ENCODE results near the gene ZNF497.
"Not testable (repeated sequence)": the region's sequence is repeated elsewhere in the genome, so short reads cannot be mapped to it uniquely, and the experiment has no call there.

ZNF497 gene

GRCh38 chr19:58348080-58348479, 14.5 kb downstream of the ZNF497 start:
- DNase-seq (ENCODE audit: low spot score): not testable (repeated sequence)

- peak; percentile 69 for DNase-seq (ENCODE audit: low spot score)
Observed at GRCh38 chr19:58346961-58347929, 15.3 kb downstream of the ZNF497 start.

DNA sequence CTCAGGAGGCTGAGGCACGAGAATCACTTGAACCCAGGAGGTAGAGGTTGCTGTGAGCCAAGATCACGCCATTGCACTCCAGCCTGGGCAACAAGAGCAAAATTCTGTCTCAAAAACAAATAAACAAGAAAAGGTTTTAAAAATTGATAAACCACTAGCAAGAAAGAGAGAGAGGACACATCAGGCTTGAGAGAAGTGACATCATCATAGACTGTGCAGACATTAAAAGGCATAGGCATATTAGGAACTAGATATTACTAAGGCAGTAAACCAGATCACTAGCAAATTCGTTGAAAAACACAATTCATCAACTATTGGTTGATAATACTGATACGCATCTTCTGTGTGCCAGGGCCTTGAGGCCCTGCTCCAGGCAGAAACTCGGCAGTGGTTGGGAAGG, 17.0 kb downstream of the ZNF497 start:
- no peak for DNase-seq (ENCODE audit: low spot score)

- no peak for DNase-seq (ENCODE audit: low spot score)
Observed at GRCh38 chr19:58338825-58339558, 23.6 kb downstream of the ZNF497 start.

GRCh38 chr19:58338336-58338735, 24.2 kb downstream of the ZNF497 start:
- DNase-seq (ENCODE audit: low spot score): no peak

DNA sequence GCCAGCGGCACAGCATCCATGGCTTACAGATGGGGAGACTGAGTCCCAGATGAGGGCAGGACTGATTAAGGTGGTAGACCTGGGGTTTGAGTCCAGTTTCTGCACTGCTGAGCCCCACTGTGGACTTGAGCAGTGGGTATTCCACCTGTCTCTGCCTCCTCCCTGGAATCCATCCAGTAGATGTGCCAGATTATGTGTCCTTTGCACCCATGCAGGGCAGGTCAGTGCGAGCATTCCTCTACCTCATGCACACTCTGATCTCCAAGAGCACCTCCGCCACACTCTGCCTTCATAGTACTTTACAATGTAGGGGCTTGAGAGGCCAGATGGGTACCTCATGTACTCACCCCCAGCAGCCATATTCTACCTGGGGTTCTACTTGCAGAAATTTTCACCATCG, 25.7 kb downstream of the ZNF497 start:
- DNase-seq (ENCODE audit: low spot score): no peak

DNA sequence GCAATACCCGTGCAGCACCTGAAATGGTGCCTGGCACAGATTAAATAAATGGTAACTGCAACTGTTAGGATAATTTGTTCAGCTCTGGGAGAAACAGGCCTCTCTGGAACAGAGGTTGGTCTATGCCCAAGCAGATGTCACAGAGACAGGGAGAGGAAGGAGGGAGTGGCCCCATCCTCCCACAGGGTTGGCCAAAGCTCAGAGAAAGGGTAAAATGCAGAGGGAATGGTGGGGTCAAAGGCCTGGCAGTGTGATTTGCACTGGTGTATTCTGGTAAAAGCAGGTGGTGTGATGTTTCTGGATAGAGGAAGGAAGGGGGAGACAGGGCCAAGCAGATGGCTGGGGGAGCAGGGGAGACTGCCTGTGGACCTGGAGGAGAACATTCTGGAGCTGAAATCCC, 26.3 kb downstream of the ZNF497 start:
- no peak for DNase-seq (ENCODE audit: low spot score)

DNA sequence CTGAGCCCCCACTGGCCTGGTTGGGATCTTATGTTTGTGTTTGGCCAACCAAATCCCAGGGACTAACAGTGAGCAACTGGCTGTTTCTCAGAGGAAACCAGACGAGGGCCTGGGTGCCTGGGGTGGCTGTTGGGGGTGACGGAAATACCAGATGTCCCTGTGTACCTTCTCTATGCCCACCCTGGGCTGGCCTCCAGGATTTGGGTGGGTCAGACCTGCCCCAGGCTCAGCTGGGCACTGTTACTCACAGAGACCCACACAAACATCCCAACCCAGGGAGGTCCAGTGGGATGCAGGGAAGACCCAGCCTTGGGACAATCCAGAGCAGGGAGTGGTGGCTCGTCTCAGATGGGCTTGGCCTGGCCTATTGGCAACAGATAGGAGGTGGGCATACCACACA, 26.9 kb downstream of the ZNF497 start:
- DNase-seq (ENCODE audit: low spot score): no peak

DNA sequence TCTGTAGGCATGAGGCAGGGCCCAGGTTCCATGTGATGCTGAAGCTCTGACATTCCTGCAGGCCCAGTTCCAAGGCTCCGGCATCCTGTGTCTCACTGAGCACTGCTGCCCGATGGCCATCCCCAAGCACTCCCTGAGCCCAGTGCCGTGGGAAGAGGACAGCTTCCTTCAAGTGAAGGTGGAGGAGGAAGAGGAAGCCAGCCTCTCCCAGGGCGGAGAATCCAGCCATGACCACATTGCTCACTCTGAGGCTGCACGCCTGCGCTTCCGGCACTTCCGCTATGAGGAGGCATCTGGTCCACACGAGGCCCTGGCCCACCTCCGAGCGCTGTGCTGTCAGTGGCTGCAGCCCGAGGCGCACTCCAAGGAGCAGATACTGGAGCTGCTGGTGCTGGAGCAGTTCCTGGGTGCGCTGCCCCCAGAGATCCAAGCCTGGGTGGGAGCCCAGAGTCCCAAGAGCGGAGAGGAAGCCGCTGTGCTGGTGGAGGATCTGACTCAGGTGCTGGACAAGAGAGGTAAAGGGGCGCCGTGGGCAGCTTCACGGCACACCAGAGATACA, 27.8 kb downstream of the ZNF497 start:
- DNase-seq (ENCODE audit: low spot score): no peak

GRCh38 chr19:58332697-58333096, 29.9 kb downstream of the ZNF497 start:
- DNase-seq (ENCODE audit: low spot score): no peak

DNA sequence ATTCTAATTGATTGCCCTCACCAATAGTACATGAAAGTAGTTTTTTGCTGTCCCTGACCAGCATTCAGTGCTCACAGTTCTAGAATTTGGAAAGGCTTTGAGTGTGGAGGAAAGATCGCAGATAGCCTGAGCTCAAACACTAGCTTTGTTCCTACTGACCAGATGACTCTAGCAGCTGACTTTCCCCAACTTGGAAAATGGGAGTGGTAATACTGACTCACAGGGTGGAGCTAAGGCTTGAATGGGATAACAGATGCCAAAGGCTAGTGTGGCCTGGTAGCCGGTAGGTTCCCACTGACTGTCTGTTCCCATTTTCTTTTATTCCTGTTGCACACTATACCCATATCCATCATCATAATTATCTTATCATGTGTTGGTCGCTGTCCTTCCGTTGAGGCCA, 32.1 kb downstream of the ZNF497 start:
- peak; percentile 98 for DNase-seq (ENCODE audit: low spot score)

DNA sequence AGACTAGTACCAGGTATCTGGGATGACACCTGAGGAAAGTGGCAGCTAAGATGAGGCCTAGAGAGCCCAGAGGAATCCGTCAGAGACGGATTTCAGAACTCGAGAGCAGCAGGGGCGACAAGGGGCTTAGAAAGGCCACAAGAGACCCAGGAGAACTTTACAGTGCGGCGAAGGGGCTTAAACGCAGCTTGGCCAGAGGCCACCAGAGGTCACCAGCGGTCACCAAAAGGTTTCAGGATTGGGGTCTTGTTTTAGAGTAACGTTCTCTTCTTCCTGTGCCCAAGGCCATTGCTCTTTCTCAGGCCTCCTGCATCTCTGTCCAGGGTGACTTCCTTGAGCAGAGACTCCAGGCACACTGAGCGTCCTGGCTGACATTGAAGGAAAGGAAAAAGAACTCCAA, 33.6 kb downstream of the ZNF497 start:
- no peak for DNase-seq (ENCODE audit: low spot score)

- peak; percentile 97 for DNase-seq (ENCODE audit: low spot score)
Observed at GRCh38 chr19:58326914-58327726, 35.4 kb downstream of the ZNF497 start, which contains the start of gene ZSCAN22. Gene ZSCAN22, plus strand, starts transcription at chr19:58326994. Its CDS starts 7,809 bp downstream, at chr19:58334803.

DNA sequence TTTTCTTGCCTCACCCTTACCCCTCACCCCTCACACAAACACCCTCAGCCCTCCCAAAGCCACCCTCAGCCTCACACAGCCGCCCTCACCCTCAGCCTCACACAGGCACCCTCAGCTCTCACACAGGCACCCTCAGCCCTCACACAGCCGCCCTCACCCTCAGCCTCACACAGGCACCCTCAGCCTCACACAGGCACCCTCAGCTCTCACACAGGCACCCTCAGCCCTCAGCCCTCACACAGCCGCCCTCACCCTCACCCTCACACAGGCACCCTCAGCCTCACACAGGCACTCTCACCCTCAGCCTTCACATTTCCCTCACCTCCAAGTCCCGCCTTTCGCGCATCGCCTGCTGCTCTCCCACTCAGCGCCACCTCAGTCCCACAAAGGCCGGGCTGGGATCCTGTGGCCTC, 36.0 kb downstream of the ZNF497 start:
- DNase-seq (ENCODE audit: low spot score): no peak

DNA sequence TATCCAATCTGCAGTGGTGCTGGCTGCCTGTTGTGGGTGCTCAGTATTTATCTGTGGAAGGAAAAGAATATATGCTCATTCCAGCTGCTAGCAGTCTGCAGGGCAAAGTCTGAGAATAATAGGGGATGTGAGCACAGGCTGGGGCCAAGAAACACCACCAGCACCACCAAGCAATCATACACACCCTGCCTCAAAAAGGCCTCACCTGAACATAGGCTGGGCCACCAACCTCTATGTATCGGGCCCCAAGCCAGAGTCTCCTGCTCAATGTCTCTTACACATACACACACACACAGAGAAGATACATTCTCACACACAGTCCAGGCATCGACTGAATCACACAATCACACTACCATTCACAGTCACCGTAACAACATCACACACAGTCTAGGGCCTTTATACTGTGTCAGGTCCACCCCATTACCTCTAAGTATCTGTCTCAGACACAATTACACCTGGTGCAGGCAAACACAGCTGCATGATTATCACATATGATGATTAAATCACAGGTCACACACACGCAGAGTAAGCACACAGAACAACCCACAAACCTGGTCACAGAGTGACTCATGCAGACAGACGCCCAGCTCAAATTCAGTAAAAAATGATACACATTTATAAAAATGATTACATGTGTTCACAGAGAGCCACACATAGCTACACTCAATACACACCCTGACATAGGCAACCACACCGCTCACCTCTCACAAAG, 37.1 kb downstream of the ZNF497 start:
- DNase-seq (ENCODE audit: low spot score): no peak

- no peak for DNase-seq (ENCODE audit: low spot score)
Observed at GRCh38 chr19:58319241-58319640, 43.3 kb downstream of the ZNF497 start.

DNA sequence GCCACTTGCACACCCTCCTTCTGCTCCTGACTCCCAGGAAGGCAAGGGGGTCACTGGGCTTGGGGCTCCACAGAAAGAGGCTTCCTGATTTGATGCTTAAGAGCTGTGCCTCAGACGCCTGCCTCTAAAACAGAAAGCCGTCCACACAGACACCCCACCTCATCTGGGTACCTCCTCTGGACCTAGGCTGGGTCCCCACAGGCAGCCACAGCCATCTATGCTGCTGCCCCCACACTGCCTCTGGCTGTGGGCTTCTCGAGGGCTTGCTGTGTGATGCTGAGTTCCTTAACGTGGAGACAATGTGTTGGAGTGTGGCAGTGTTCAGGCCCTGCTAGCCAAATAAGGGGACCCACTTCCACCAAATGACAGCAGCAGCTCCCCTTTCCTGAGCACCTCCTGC, 44.3 kb downstream of the ZNF497 start:
- DNase-seq (ENCODE audit: low spot score): no peak

GRCh38 chr19:58317476-58318072, 45.0 kb downstream of the ZNF497 start:
- DNase-seq (ENCODE audit: low spot score): no peak

DNA sequence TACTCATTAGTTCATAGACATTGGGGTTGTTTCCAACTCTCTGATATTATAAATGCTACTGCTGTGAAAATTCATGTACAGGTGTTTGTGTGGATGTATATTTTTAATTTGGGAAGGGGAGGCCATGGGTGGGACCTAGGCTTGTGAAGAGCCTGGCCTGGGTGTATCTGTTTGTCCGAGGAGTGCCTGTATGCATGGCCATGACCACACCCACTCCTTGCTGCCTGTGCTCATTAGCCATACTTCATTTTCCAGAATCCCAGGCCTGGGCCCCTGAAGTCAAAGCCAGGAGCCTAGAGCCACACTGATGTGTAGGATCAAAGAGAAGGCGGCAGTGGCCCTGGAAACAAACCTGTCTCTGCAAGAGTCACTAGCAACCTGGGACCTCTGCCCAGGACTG, 47.0 kb downstream of the ZNF497 start:
- DNase-seq (ENCODE audit: low spot score): no peak

GRCh38 chr19:58311345-58311865, 51.1 kb downstream of the ZNF497 start:
- DNase-seq (ENCODE audit: low spot score): no peak
